ENCODE measurements around the gene CD40.

DNA sequence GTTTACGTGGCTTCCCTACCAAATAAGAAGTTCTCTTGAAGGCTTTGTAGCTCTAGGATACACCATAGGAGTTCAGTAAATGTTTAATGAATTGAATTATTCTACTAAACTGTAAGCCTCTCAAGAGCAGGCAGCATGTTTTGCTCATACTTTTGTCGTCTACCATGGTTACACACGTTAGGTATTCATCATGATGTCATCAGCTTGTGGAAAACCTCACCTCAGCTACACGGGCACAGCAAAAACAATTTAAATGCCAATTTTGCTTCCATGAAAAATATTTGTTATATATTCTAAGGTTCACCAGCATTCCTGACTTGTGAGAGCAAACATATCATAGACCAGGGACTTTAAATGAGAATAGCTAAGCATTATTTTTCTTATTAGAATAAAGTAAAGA, 45.1 kb upstream of the CD40 start:
- TF ChIP-seq, protein P1, sequence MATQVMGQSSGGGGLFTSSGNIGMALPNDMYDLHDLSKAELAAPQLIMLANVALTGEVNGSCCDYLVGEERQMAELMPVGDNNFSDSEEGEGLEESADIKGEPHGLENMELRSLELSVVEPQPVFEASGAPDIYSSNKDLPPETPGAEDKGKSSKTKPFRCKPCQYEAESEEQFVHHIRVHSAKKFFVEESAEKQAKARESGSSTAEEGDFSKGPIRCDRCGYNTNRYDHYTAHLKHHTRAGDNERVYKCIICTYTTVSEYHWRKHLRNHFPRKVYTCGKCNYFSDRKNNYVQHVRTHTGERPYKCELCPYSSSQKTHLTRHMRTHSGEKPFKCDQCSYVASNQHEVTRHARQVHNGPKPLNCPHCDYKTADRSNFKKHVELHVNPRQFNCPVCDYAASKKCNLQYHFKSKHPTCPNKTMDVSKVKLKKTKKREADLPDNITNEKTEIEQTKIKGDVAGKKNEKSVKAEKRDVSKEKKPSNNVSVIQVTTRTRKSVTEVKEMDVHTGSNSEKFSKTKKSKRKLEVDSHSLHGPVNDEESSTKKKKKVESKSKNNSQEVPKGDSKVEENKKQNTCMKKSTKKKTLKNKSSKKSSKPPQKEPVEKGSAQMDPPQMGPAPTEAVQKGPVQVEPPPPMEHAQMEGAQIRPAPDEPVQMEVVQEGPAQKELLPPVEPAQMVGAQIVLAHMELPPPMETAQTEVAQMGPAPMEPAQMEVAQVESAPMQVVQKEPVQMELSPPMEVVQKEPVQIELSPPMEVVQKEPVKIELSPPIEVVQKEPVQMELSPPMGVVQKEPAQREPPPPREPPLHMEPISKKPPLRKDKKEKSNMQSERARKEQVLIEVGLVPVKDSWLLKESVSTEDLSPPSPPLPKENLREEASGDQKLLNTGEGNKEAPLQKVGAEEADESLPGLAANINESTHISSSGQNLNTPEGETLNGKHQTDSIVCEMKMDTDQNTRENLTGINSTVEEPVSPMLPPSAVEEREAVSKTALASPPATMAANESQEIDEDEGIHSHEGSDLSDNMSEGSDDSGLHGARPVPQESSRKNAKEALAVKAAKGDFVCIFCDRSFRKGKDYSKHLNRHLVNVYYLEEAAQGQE (IDR thresholded peaks at IDR 0.05; ENCODE audit: insufficient read depth in 1 of 2, low read depth in 2 of 2, low read length in 2 of 2) = no peak
- TF ChIP-seq POLR2AphosphoS5 (IDR thresholded peaks at IDR 0.05; ENCODE audit: low read depth, low read length) = no peak
